ENCODE data around the gene GBGT1. TPM values are rescaled to one million over a fixed set of nuclear protein-coding genes. Genes with fewer than 3 reads are reported as not detected.

GBGT1 gene
- total and polyA plus RNA-seq, 2 donors (not counting 3 experiments of a cell fraction or from before 2014, with no cell fraction given), result 35.6 to 56.3 TPM

DNA sequence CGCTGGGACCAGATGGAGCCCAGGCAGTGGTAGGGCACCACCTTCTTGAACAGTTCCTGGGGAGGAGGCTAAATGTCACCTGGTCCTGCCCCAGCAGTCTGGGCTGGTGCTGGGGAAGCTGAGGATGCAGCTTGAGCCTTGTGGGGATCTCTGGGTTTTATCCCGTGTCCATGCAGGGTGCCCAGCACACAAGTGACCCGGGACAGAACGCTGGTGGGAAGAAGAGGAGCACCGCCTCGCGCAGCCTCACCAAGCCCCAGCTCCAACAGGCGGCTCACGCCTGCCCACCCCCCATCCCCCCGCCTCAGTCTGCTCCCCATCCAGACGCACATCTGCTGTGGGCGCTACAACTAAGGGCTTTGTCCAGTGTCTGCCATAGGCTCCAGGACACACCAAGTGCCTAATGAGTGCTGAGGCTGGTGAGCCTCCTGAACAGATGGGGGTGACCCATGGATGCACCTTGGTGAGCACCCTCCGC lies 56.4 kb downstream of the GBGT1 start:
- Histone ChIP-seq H2AFZ (ENCODE audit: low read depth, low read length) (no peak overlapping the region), H3K27ac (ENCODE audit: insufficient read depth, low read depth, low read length) (no peak overlapping the region), H3K4me3 (replicated peaks in 1 of 3; ENCODE audit: insufficient read depth in 1 of 3, low read depth in 1 of 3, low read length in 3 of 3) (no peak overlapping the region), H3K9ac (replicated peaks; ENCODE audit: extremely low read depth, insufficient read depth, low read length) (no peak overlapping the region), H4K20me1 (replicated peaks; ENCODE audit: control insufficient read depth, extremely low read depth, insufficient read depth, low read length) (no peaks in the 10 kb centered on the region), H3K36me3 (ENCODE audit: control insufficient read depth in 2 of 2, extremely low read depth in 1 of 2, insufficient read depth in 2 of 2, low read length in 2 of 2) (peaks cover 11 to 61% of the 10 kb centered on the region in 2 experiments), H3K4me2 (ENCODE audit: insufficient read depth, low read length) (no peak overlapping the region), H3K9me1 (replicated peaks; ENCODE audit: control insufficient read depth, extremely low read depth, insufficient read depth, low read length) (no peaks in the 10 kb centered on the region), H3K9me3 (replicated peaks; ENCODE audit: control insufficient read depth, insufficient read depth, low read length) (no peaks in the 10 kb centered on the region), H3K27me3 (ENCODE audit: control insufficient read depth in 2 of 2, insufficient read depth in 2 of 2, low read length in 2 of 2) (no peaks in the 10 kb centered on the region), H3K4me1 (ENCODE audit: control insufficient read depth, extremely low read depth, insufficient read depth, low read length) (no peaks in the 10 kb centered on the region), H3K79me2 (ENCODE audit: control insufficient read depth, insufficient read depth, low read length) (no peaks in the 10 kb centered on the region)
- dilution Hi-C loops (cut with MboI; ENCODE audit: extremely low pct_ligation_motif_present, low sequenced_read_pairs) (no loop called here), intact Hi-C loops (cut with micrococcal nuclease) (no loop called here)
- DNase-seq (ENCODE audit: low read depth, low spot score) (no peak), FAIRE-seq (no peak)
- ChIA-PET POLR2A (no interaction called here), CTCF (interaction anchor here (0.9 to 8.0 kb wide), 5 partner anchors 12 to 41 kb away, joined by 3 to 110 read pairs (median 6); no protein-coding TSS in a partner anchor)
- TF ChIP-seq POLR2A (IDR thresholded peaks at IDR 0.05; ENCODE audit: low read depth, low read length), result no peak
- TF ChIP-seq JUN (IDR thresholded peaks at IDR 0.05; ENCODE audit: borderline replicate concordance, insufficient read depth, insufficient read length, low read depth), result no peak
- no peak for TF ChIP-seq EZH2 (IDR thresholded peaks at IDR 0.05; ENCODE audit: borderline replicate concordance, low read depth, low read length, severe bottlenecking)
- TF ChIP-seq MYC (IDR thresholded peaks at IDR 0.05; ENCODE audit: low read depth, low read length), result no peak
- no peak for TF ChIP-seq POLR2AphosphoS5 (IDR thresholded peaks at IDR 0.05; ENCODE audit: insufficient read depth, low read depth, low read length)
- TF ChIP-seq, protein P1, sequence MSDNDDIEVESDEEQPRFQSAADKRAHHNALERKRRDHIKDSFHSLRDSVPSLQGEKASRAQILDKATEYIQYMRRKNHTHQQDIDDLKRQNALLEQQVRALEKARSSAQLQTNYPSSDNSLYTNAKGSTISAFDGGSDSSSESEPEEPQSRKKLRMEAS (IDR thresholded peaks at IDR 0.05; ENCODE audit: insufficient read depth, insufficient read length), result no peak
- no peak for TF ChIP-seq GATA2 (IDR thresholded peaks at IDR 0.05; ENCODE audit: insufficient read depth, insufficient read length, low read depth, low read length)
- TF ChIP-seq, protein P2, sequence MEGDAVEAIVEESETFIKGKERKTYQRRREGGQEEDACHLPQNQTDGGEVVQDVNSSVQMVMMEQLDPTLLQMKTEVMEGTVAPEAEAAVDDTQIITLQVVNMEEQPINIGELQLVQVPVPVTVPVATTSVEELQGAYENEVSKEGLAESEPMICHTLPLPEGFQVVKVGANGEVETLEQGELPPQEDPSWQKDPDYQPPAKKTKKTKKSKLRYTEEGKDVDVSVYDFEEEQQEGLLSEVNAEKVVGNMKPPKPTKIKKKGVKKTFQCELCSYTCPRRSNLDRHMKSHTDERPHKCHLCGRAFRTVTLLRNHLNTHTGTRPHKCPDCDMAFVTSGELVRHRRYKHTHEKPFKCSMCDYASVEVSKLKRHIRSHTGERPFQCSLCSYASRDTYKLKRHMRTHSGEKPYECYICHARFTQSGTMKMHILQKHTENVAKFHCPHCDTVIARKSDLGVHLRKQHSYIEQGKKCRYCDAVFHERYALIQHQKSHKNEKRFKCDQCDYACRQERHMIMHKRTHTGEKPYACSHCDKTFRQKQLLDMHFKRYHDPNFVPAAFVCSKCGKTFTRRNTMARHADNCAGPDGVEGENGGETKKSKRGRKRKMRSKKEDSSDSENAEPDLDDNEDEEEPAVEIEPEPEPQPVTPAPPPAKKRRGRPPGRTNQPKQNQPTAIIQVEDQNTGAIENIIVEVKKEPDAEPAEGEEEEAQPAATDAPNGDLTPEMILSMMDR (IDR thresholded peaks at IDR 0.05; ENCODE audit: extremely low read depth in 1 of 2, insufficient read depth in 1 of 2, low read depth in 1 of 2, low read length in 2 of 2), result no peak
- TF ChIP-seq FOS (IDR thresholded peaks at IDR 0.05; ENCODE audit: borderline replicate concordance, insufficient read depth, low read length), result no peak
- BruUV-seq (replicated peaks), result no TSS peak

Data from endothelial cell of umbilical vein (primary cell).